KG1 (cell line): Measurements from ENCODE around the gene ZNF782.
"Not testable (repeated sequence)": the region's sequence is repeated elsewhere in the genome, so short reads cannot be mapped to it uniquely, and the experiment has no call there.

Source experiments
- DNase-seq: peaks from one replicate; lab custom pipeline; 2025; lab: John Stamatoyannopoulos, UW

The ZNF782 gene

DNA sequence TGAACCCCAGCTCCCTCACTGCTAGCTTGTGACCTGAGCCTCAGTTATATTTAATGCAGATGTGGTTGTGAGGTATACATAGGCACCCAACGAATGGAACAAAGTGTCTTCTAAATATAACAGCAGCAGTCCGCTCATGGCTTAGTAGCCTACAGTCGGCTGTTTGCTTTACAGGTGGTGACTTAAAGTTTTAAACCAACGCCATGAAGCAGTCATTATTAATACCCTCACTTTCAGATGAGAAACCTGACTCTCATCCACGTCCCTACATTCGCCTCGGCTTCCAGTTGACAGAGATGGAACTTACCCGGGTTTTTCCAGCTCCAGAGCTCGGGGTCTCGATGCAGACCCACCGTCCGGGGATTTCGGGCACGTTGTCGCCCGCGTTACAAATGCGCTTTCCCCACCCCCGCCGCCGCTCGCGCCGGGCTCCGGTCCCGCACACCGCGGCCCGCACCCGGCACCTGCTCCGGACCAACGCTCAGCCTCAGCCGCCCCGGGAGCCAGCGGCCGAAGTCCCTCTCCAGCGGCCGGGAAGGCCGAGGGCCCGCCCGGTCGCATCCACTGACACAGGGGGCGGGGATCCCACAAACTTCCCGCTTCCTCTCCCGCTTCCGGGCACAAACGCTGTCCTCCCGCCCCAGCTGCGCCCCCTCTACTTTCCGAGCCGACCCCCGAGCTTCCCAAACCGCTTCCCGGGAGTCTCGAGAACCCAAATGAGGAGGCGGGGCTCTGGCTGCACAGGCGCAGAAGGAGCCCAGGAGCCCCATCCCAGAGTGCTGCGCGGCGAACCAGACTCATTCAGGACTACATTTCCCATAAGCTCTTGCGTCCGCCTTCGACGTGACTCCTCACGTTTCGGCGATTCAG is at the start of gene ZNF782:
ZNF782 (minus strand) TSS at position 734 of the 870 bp plus-strand sequence. CDS start 2,553 bp downstream, outside the sequence.
- peak; percentile 85 for DNase-seq

DNA sequence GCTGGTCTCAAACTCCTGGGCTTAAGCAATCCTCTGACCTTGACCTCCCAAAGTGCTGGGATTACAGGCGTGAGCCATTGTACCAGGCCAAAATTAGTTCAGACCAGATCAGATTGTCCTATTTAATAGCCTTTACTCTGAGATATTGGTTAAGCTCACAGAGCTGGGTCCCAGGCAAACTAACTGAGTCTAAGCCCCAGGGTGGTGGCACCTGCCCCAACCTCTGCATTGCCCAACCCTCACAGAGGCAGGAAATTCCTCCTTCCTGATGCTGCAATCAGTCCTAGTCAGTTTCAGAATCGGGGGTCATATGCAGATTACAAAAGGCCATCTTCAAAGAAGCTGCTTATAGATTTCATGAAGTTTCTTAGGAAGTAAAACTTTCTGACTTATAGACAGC is 45.7 kb upstream of the ZNF782 start:
- not testable (repeated sequence) for DNase-seq

DNA sequence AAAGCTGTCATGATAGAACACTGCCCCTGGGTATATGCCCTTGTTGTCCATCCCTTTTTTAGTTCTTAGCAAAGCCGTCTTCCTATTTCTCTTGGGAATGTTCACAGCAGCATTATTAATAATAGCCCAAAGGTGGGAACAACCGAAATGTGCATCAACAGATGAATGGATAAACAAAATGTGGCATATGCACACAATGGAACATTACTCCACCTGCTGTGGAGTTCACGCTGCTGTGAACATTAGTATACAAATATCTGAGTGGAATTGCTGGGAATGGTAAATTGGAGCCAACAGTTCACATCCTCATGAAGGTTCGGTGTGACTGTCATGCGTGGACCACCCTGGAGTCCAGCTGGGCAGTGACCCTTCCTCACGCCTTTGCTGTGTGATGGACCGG is 37.8 kb upstream of the ZNF782 start:
- DNase-seq: no peak

DNA sequence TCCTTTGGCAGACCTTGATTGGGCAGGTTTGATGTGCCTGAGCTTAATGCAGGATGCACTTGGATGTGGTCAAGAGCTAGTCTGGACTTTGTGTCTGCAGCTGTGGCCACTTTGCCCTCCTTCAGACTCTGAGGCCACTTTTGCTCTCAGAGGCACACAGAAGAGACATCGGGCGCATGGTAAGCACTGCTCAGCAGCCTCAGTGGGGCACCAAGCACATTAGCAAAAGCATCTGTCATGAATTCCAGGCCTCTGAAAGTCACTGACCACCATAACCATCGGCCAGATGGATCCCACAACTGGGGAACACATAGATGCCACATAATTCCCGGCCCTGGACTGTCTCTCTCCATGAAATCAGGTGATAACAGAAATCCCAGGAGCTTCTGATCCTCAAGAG is 34.3 kb upstream of the ZNF782 start:
- no peak for DNase-seq

DNA sequence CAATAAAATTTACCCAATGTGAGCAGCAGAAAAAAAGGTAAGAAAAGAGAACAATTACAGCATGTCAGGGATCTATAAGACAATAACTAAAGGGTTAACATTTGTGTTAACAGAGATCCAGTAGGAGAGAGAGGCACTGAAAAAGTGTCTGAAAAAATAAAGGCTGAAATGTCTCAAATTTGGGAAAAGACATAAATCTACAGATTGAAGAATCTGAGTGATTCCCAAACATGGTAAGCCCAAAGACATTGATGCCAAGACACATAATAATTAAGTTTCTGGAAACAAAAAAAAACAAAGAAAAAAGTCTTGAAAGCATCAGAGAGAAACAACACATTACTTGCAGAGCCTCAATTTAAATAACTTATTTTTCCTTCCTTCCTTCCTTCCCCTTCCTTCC is 31.1 kb upstream of the ZNF782 start:
- no peak for DNase-seq

DNA sequence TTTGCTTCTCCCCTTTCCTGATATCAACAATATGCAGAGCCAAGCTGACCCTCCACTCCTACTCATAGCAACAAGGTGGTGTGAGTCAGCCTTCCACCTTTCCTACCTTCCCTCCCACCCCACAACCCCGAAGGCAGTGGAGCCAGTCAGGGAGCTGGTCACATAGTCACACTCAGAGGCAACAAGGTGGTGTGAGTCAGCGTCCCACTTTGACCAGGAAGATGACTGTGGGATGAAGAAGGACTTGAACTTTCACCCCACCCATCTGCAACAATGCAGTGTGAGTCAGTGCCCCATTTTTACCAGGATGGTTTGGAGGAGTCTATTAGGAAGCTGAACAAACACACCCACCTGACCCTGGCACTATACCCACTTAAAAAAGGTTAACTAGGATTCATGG is 30.1 kb upstream of the ZNF782 start:
- no peak for DNase-seq

DNA sequence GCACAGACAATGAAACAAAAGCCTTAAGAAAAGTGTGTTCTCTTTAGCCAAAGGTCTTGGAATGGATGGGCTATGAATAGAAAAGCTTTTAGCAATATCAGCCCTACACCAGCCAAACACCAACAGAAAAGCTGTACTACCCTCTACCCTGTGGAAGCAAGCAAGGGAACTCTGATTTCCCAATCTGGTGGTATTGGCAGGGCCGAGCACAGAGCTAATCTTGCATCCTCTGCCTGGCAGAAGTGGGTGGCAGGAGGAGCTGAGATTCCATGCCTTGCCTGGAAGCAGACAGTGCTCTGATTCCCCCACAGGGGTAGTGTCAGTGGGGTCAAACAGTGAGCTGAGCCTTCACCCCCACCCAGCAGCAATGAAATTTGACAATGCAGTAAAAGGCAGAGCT is 29.6 kb upstream of the ZNF782 start:
- no peak for DNase-seq

DNA sequence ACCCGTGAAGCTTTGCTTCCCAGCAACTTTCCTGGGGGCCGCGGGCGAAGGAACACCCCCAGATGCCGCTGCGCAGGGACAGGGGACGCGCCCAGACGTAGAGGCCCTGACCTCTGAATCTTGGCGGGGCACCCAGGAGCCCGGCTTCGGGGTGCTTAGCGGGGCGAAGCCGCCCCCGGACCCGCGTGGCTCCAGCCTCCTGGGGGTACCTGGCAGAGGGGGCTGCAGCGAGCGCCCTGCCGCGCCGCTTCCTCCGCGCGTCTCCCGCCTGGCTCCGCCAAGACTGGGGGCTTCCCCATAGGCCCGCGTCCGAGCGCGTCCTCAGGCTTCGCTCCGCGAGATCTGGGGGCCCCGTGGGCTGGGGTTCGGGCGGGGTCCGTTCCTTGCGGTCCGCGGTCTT is 23.0 kb upstream of the ZNF782 start:
- no peak for DNase-seq

DNA sequence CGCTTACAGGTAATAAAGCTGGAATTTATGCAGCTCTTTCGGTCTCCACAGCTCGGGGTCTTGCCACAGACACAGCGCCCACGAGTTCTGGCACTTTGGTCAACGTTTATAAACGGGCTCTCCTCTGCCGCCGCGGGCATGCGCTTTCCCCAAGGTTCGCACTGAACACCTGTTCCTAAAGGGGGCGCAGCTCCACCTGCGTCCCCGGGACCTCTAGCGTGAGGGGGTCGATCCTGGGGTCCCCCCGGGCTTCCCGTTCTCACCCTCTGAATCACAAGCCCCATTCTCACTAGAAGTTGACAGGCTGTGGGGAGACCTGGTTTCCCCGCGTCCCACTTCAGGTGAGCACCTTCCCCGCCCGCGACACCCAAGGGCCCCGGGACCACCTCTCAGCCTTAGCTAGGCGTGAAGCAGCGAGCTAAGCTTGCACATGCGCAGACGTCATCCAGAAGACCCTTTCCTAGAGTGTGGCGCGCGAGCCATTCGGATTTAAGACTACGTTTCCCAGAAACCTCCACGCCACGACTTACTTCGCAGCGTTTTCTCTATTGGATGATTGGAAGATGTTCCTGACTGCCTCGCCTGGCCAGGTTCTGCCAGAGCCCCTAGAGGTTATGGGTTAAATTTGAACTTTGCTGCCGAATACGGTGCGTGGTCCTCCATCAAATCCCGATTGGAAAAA is 21.3 kb upstream of the ZNF782 start:
- no peak for DNase-seq

DNA sequence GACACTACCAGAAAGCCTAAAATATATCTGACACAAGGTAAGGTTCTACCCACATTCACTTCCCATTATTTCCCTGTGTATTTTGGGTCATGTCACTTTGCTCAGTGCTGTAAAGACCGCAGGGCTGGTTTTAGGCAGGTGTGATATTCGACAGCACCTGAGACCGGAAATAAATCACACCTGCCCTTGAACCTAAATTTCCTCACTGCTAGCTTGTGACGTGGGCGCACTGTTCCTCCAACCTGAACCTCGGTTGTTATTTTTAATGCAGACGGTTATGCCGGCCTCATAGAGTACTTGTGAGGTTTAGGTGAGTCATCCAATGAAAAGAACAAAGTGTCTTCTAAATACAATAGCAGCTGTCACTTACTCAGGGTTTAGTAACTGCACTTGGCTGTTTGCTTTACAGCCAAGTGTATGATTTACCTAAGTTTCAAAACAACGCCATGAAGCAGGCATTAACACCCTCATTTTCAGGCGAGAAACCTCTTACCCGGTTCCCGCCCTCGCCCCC is 20.7 kb upstream of the ZNF782 start:
- DNase-seq: no peak

DNA sequence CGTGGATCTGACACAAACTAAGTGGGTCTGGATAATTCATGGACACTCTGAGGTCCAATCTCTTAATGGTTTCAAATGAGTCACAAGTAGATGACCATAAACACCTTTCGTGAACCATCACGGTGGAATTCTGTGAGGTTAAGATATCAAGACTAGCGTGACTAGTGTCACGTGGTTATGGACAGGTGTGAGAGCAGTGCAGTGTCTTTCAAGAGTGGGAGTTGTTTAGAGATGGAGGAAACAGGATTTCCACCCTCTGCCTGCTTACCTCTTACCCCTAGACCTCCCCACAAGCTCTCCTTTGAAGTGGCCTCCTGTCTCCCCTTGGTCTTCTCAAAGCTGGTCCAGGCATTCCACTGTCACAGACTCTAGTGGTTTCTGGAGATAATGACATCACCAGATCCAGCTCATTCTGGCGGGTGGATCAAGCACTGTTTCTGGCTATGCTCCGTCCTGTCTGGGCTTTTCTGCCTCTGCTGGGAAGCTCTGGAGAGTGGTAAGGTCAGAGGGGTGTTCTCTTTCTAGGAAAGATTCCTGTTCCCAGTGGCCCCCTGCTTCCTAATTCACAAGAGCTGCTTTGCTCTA is 20.0 kb upstream of the ZNF782 start:
- DNase-seq: no peak

DNA sequence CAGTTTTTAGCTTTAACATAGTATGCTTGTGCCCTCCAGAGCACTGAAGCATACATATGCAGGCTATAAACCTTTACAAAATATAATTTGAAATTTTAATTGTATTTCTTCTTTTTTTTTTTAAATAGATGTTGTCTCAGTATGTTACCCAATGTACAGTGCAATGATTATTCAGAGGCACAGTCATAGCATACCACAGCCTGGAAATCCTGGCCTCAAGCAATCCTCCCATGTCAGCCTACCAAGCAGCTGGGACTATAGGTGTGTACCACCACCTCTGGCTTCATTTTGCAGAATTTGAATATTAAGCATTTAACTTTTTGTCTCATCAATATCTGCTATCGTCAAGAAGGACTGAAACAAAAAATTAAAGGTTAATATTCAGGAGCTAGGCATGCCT is 16.9 kb upstream of the ZNF782 start:
- DNase-seq: no peak

DNA sequence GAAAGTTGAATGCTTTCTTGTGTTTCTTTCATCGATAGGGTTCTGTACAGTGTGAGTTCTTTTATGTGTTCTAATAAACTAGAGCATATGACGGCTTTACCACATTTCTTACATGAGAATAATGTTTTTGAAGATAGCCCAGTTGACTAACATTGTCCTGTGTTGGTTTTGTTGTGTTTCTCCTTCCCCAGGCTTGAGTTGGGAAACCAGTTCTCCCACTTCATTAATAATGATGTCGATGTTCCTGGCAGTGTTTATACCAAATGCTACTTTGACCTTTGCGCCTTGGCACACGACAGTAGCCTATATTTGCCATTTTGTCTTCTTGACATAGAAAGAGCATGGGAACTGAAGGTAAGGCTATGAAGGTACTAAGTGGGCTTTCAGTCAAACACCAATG is 14.4 kb upstream of the ZNF782 start:
- DNase-seq: no peak

DNA sequence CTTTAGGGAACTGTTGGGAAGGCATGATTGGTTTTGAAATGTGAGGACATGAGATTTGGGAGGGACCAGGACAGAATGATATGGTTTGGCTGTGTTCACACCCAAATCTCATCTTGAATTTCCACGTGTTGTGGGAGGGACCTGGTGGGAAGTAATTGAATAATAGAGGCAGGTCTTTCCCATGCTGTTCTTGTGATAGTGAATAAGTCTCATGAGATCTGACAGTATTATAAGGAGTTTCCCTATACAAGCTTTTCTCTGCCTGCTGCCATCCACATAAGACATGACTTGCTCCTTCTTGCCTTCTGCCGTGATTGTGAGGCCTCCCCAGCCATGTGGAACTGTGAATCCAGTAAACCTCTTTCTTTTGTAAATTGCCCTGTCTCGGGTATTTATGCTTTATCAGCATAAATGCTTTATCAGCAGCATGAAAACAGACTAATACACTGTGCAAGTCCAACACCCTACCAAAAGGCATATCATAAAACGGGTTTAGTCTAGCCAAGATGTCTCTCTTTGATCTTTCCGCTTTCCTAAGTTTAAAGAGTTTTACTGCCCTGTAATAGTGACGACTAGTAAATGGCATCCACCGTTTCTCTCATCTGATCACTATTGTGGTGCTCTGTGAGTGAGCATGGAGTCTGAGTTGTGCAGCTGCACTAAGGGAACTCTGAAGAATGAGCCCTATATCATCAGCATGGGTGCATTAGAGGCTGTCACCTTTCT is 12.9 kb upstream of the ZNF782 start:
- no peak for DNase-seq

DNA sequence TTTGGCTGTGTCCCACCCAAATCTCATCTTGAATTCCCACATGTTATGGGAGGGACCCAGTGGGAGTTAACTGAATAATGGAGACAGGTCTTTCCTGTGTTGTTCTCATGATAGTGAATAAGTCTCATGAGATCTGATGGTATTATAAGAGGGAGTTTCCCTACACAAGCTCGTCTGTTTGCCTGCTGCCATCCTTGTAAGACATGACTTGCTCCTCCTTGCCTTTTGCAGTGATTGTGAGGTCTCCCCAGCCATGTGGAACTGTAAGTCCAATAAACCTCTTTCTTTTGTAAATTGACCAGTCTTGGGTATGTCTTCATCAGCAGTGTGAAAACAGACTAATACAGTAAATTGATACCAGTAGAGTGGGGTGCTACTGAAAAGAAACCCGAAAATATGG is 10.9 kb upstream of the ZNF782 start:
- DNase-seq: not testable (repeated sequence)

DNA sequence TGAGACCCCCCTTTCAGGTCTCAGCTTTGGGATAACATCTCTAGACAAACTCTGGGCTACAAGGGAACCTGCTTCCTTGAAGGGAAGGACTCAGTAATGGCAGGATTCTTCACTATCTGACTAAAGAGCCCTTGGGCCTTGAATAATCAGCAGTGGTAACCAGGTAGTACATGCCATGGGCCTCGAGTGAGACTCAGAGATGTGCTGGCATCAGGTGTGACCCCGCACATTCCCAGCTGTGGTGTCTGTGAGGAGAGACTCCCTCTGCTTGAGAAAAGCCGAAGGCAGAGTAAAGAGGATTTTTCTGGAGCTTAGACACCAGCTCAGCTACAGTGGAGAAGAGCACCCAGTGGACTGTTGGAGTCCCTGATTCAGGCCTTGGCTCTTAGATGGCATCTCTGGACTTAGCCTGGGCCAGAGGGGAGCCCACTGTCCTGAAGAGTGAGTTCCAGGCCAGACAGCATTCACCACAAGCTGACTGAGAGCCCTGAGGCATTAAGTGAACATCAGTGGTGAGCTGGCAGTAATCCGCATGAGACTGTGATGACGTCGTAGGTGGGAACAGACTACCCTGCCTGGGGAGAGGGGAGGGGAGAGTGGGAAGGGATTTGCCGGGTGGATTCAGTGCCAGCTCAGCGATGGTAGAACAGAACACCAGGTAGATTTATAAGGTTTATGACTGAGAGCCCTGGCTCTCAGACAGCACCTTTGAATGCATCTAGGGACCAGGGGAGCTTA is 5.3 kb upstream of the ZNF782 start:
- no peak for DNase-seq

DNA sequence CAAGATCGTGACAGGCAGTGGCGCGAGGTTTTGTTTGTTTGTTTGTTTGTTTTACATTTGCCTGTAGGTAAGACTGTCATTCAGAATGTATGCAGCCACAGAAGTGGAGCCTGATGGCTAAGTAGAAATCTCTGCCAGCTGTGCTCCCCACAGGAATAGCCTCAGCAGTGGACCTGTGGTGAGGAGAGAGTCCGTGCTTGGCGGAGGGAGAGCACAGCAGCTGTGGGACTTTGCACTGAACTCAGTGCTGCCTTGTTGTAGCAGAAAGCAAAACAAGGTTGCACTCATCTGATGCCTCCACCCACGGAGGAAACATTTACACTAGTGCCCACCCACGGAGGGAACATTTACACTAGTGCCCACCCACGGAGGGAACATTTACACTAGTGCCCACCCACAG is 4.4 kb upstream of the ZNF782 start:
- DNase-seq: no peak

DNA sequence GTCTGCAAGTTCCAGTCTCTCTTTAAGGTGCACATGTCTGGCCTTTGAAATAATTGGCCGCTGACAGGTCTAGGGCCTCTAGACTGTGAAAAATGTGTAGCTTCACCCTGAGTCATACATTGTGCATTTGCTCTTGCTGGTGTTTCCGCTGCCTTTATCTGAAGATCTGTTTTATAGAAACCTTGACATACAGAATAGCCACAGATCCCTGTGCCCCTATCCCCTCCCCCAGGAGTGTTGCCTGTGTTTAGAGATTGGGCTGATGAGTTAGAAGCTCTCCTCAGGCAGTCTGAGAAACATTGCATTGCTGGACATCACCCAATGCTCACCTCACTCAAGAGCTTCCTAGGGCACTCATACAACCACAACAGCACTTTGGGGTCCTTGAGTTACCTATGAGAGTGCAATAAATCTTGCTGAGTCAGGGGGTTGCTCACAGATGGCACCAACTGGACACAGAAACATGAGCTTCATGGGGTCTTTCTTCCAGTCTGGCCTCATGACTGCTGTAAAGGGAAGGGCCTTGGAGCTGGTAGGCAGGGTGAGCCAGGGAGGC is 3.8 kb upstream of the ZNF782 start:
- no peak for DNase-seq

DNA sequence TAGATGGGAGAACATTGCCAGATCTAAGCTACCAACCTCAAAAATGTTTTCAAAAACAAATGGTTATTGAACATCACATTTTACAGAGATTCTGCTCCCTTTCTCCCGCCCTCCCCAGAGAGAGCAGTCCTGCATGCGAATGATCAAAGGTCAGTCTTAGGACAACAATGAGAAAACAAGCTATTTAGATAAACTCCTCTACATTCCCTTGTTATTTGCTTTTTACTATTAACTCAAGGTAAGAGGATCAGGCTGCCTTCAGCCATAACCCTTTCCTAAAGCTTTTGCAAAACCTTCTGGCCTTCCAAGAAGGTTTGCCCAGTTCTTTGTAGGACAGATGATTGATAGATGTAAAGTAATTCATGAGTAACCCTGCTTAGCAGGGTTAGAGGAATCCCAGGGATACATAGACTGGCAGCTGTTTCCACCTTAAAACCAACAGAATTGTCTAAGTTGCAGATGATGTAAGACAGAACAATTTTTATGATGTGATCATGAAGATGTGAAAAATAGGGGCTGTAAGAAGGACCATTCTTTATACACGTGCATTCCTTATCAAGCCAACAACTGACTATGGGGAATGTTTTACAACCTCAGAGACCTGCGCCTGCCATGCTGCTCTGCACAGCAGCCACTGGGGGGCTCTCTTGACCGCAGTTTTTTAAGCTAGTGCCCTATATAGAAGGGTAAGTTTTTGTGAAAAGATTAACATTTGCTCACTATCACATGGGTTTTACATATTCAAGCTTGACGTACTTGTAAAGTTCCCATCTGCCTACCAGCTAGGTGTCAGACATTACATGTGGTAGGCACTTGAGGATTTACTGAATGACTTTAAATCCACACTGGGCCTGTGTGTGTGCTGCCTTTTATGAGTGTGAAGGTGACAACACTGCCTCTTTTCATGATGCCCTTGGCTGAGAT is 2.3 kb upstream of the ZNF782 start:
- DNase-seq: peak; percentile 46

DNA sequence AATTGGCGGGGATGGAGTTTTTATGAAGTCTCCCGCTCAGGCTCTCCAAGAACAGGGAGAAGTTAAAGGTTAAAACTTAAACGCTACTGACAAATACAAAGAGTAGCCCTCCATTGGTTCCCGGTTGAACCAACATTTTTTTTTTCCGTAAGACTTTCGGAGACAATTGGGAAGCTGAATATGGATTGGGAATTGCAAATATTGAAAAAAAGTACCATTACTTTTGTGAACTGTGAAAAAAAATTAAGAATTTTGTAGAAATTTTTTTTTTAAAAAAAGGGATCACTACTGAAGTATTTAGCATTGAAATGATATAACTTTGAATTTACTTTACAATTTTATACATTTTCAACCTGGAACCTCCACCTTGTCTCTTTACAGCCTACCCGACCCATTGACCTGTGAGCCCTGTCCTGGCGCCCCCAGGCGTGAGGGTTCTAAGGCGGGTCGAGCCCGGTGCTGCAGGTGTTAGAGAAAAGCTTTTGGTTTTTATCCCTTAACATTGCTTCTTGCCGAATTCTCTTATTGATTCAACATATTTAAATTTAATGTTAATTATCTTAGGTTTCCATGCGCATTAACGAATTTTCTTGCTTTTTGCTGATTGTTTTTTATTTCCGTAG is 448 bp upstream of the ZNF782 start:
- no peak for DNase-seq
